Mesendoderm (in vitro differentiated cells): ENCODE results near the gene PARS2.

Source experiments
- DNase-seq: peaks from one replicate; pipeline ENCODE4 v3.0.0; 2013
- H2AK5ac ChIP-seq: 2 replicates; pipeline ENCODE4 v1.6.1; 2013; ENCODE audit warnings: low read length, inconsistent platforms
- H2BK120ac ChIP-seq: 2 replicates; pipeline ENCODE4 v1.6.1; 2013; ENCODE audit warnings: low read depth, mild to moderate bottlenecking, low read length, moderate library complexity, mixed read lengths
- H2BK15ac ChIP-seq: replicated peaks from 2 replicates; pipeline ENCODE4 v1.6.1; 2013; ENCODE audit warnings: low read depth, mild to moderate bottlenecking, moderate library complexity
- H2BK5ac ChIP-seq: 2 replicates; pipeline ENCODE4 v1.6.1; 2013; ENCODE audit warnings: low read length, inconsistent platforms
- H3K18ac ChIP-seq: 2 replicates; pipeline ENCODE4 v1.6.1; 2013; ENCODE audit warnings: mild to moderate bottlenecking, low read length, mixed read lengths
- H3K23ac ChIP-seq: one replicate; pipeline ENCODE4 v1.6.1; 2013; ENCODE audit warnings: low read length
- H3K27ac ChIP-seq: 2 replicates; pipeline ENCODE4 v1.5.1; 2013; ENCODE audit warnings: low read depth, mild to moderate bottlenecking, inconsistent platforms, low read length, moderate library complexity
- H3K27me3 ChIP-seq: 2 replicates; pipeline ENCODE4 v1.6.1; 2013; ENCODE audit warnings: low read length, control low read depth, mild to moderate bottlenecking, inconsistent platforms; ENCODE audit not compliant: insufficient read depth, poor library complexity
- H3K36me3 ChIP-seq: 2 replicates; pipeline ENCODE4 v1.6.1; 2013; ENCODE audit warnings: low read length, inconsistent platforms; ENCODE audit not compliant: control insufficient read depth, insufficient read depth
- H3K4ac ChIP-seq: one replicate; pipeline ENCODE4 v1.6.1; 2013; ENCODE audit warnings: low read depth, mild to moderate bottlenecking, low read length, moderate library complexity
- H3K4me1 ChIP-seq: 2 replicates; pipeline ENCODE4 v1.6.1; 2013; ENCODE audit warnings: low read depth, low read length, inconsistent platforms; ENCODE audit not compliant: control insufficient read depth
- H3K4me2 ChIP-seq: 2 replicates; pipeline ENCODE4 v1.6.1; 2013; ENCODE audit warnings: low read length
- H3K4me3 ChIP-seq: 2 replicates; pipeline ENCODE4 v1.5.1; 2013; ENCODE audit warnings: mild to moderate bottlenecking, low read length
- H3K56ac ChIP-seq: one replicate; pipeline ENCODE4 v1.6.1; 2013; ENCODE audit warnings: low read length
- H3K79me1 ChIP-seq: 2 replicates; pipeline ENCODE4 v1.6.1; 2013; ENCODE audit warnings: low read length, inconsistent platforms
- H3K79me2 ChIP-seq: 2 replicates; pipeline ENCODE4 v1.6.1; 2013; ENCODE audit warnings: mild to moderate bottlenecking, low read length; ENCODE audit not compliant: control insufficient read depth, insufficient read depth
- H3K9ac ChIP-seq: 2 replicates; pipeline ENCODE4 v1.6.1; 2013; ENCODE audit warnings: low read length, inconsistent platforms
- H4K5ac ChIP-seq: one replicate; pipeline ENCODE4 v1.6.1; 2013; ENCODE audit warnings: low read length
- H4K8ac ChIP-seq: one replicate; pipeline ENCODE4 v1.6.1; 2013; ENCODE audit warnings: low read depth, mild to moderate bottlenecking, control low read depth, low read length, moderate library complexity
- WGBS: extraction: QIAGEN DNeasy Blood & Tissue Kit; methylation state at CpG from one replicate; pipeline ENCODE4 v1.1.7; 2013; ENCODE audit warnings: low lambda C conversion rate, missing lambda C conversion rate; ENCODE audit not compliant: insufficient coverage; ENCODE audit errors: extremely low coverage; 5-methylcytosine and 5-hydroxymethylcytosine counted together

PARS2 gene

GRCh38 chr1:54724771-54725170 is 39.6 kb downstream of the PARS2 start:
- Histone ChIP-seq H3K4ac (no peak overlapping the region), H3K27me3 (no peaks in the 10 kb centered on the region), H4K5ac (no peak overlapping the region), H3K4me2 (no peak overlapping the region), H2BK120ac (no peak overlapping the region), H3K23ac (no peak overlapping the region), H3K4me1 (peaks cover 1% of the 10 kb centered on the region), H3K27ac (no peak overlapping the region), H4K8ac (no peak overlapping the region), H2BK15ac (no peak overlapping the region), H3K9ac (no peak overlapping the region), H3K18ac (no peak overlapping the region), H3K36me3 (peaks cover 3% of the 10 kb centered on the region), H2AK5ac (no peak overlapping the region), H3K79me2 (no peaks in the 10 kb centered on the region), H3K56ac (no peak overlapping the region), H3K79me1 (no peaks in the 10 kb centered on the region), H3K4me3 (no peak overlapping the region), H2BK5ac (no peak overlapping the region)
- WGBS: no CpG with 5 or more reads among the region's 1 CpG
- no peak for DNase-seq

DNA sequence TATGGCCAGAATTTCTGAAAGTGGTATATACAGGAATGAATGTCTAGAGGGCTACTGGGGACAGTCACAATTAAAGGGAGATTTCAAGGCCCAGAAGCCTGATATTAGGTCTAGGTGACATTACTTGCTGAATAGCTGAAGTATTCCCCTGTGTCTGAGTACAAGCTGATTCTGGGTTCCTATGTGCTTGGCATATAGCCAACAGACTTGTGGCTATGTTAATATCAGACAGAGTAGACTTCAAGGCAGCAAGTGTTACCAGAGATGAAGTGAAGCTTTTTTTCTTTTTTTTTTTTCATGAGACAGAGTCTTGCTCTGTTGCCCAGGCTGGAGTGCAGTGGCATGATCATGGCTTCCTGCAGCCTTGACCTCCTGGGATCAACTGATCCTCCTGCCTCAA is 40.3 kb downstream of the PARS2 start:
- H3K27ac ChIP-seq: no peak overlapping the region
- no peak overlapping the region for H3K9ac ChIP-seq
- no peak overlapping the region for H3K4ac ChIP-seq
- H3K4me3 ChIP-seq: no peak overlapping the region
- no peak overlapping the region for H3K23ac ChIP-seq
- no peak overlapping the region for H3K18ac ChIP-seq
- no peak overlapping the region for H2BK120ac ChIP-seq
- H3K79me1 ChIP-seq: no peaks in the 10 kb centered on the region
- no peak for DNase-seq
- no peaks in the 10 kb centered on the region for H3K79me2 ChIP-seq
- H3K36me3 ChIP-seq: peaks cover 3% of the 10 kb centered on the region
- no peak overlapping the region for H2BK15ac ChIP-seq
- no peak overlapping the region for H2BK5ac ChIP-seq
- no peak overlapping the region for H3K56ac ChIP-seq
- peaks cover 1% of the 10 kb centered on the region for H3K4me1 ChIP-seq
- H4K5ac ChIP-seq: no peak overlapping the region
- H3K27me3 ChIP-seq: no peaks in the 10 kb centered on the region
- H3K4me2 ChIP-seq: no peak overlapping the region
- no peak overlapping the region for H4K8ac ChIP-seq
- no peak overlapping the region for H2AK5ac ChIP-seq

DNA sequence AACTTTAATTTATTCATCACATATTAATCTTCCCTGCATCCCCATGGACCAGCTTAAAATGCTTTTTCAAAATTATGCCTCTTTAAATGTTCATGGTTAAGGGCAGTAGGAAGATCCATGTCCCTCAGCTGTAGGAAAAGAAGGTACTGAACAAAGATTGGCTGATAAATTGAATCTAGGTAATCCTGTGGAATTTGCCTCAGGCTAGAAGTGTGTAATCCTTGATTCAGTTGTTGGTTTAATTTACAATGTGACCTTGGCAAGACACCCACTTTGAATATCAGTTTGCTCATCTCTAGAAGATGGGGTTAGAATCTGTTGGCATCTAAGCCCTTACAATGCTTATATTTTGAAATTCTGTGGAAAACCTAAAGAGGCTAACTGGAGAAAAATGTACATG is 42.6 kb downstream of the PARS2 start:
- Histone ChIP-seq H3K79me2 (peaks cover 1% of the 10 kb centered on the region), H3K56ac (no peak overlapping the region), H3K27me3 (no peaks in the 10 kb centered on the region), H3K27ac (no peak overlapping the region), H2AK5ac (no peak overlapping the region), H3K79me1 (peaks cover 2% of the 10 kb centered on the region), H3K9ac (no peak overlapping the region), H3K4ac (no peak overlapping the region), H2BK120ac (no peak overlapping the region), H3K4me1 (peaks cover 1% of the 10 kb centered on the region), H3K36me3 (peaks cover 2% of the 10 kb centered on the region), H3K4me2 (no peak overlapping the region), H4K8ac (no peak overlapping the region), H3K18ac (no peak overlapping the region), H4K5ac (no peak overlapping the region), H3K4me3 (no peak overlapping the region), H2BK5ac (no peak overlapping the region), H3K23ac (no peak overlapping the region), H2BK15ac (no peak overlapping the region)
- peak; percentile 46 for DNase-seq

GRCh38 chr1:54716299-54717047 is 47.9 kb downstream of the PARS2 start:
- Histone ChIP-seq H2AK5ac (no peak overlapping the region), H3K4me1 (no peaks in the 10 kb centered on the region), H2BK120ac (no peak overlapping the region), H4K8ac (peak overlapping the region; percentile 92), H3K79me1 (peaks cover 3% of the 10 kb centered on the region), H2BK15ac (no peak overlapping the region), H3K56ac (peak overlapping the region; percentile 80), H3K4ac (no peak overlapping the region), H2BK5ac (no peak overlapping the region), H3K4me2 (peak overlapping the region; percentile 70), H3K9ac (peak overlapping the region; percentile 83), H3K79me2 (peaks cover 4% of the 10 kb centered on the region), H3K27me3 (no peaks in the 10 kb centered on the region), H3K36me3 (no peaks in the 10 kb centered on the region), H3K18ac (no peak overlapping the region), H3K27ac (no peak overlapping the region), H3K23ac (no peak overlapping the region), H3K4me3 (peak overlapping the region; percentile 56), H4K5ac (no peak overlapping the region)
- no peak for DNase-seq
- WGBS: no CpG with 5 or more reads among the region's 8 CpGs

- H3K36me3 ChIP-seq: no peaks in the 10 kb centered on the region
- no peak within 1 kb of the TSS for H3K23ac ChIP-seq
- H3K79me1 ChIP-seq: peaks cover 3% of the 10 kb centered on the region
- no peak within 1 kb of the TSS for H2BK15ac ChIP-seq
- H3K9ac ChIP-seq: peak within 1 kb of the TSS; percentile 83
- no peak within 1 kb of the TSS for H4K5ac ChIP-seq
- H3K27me3 ChIP-seq: no peaks in the 10 kb centered on the region
- H3K18ac ChIP-seq: peak within 1 kb of the TSS; percentile 54
- H3K4me1 ChIP-seq: no peaks in the 10 kb centered on the region
- H2AK5ac ChIP-seq: no peak within 1 kb of the TSS
- H3K4me3 ChIP-seq: peak within 1 kb of the TSS; percentile 56
- DNase-seq: peak; percentile 86
- no peak within 1 kb of the TSS for H2BK120ac ChIP-seq
- H2BK5ac ChIP-seq: no peak within 1 kb of the TSS
- WGBS: no CpG with 5 or more reads among the region's 51 CpGs
- peak within 1 kb of the TSS; percentile 92 for H4K8ac ChIP-seq
- H3K4ac ChIP-seq: no peak within 1 kb of the TSS
- no peak within 1 kb of the TSS for H3K27ac ChIP-seq
- H3K56ac ChIP-seq: peak within 1 kb of the TSS; percentile 80
- peak within 1 kb of the TSS; percentile 70 for H3K4me2 ChIP-seq
- H3K79me2 ChIP-seq: peaks cover 4% of the 10 kb centered on the region
Observed at GRCh38 chr1:54715493-54716298, 48.6 kb downstream of the PARS2 start, which contains the start of gene TTC4. Gene TTC4, plus strand, starts transcription at chr1:54715861. Its CDS starts 48 bp downstream, at chr1:54715909.
